SK-N-SH (cell line): Measurements from ENCODE around the gene DPF3. TPM values are rescaled to one million over a fixed set of nuclear protein-coding genes. Genes with fewer than 3 reads are reported as not detected.

Experiments used
- CTCF ChIA-PET: fragments of 300-600, 350-600 bp; formaldehyde crosslinking; extraction: SDS; loops from one replicate; lab custom pipeline; 2021; lab: Yijun Ruan, JAX
- POLR2A ChIA-PET: fragments of 350-600 bp; sonication (Branson Sonifier 250); formaldehyde crosslinking; extraction: SDS; loops from one replicate; lab custom pipeline; 2020; ENCODE audit warnings: antibody characterized with exemption, inconsistent platforms; lab: Yijun Ruan, JAX
- DNase-seq: peaks from one replicate; pipeline ENCODE4 v3.0.0; 2012
- H2AFZ ChIP-seq: fragments of 200-600 bp; sonication (generic); 2 replicates; pipeline ENCODE4 v1.8.1; 2016; ENCODE audit warnings: antibody characterized with exemption, mild to moderate bottlenecking, low read depth
- H3F3A ChIP-seq: fragments of 200-600 bp; sonication (generic); replicated peaks from 2 replicates; pipeline ENCODE3; 2016; ENCODE audit warnings: antibody characterized with exemption, mild to moderate bottlenecking; ENCODE audit not compliant: insufficient read depth
- H3K27ac ChIP-seq, 2 experiments: fragments of 200-500 bp in 1 of 2; fragments of 200-600 bp in 1 of 2; sonication (Bioruptor generic) in 1 of 2; sonication (generic), shearing (Covaris generic) in 1 of 2; 2 replicates each; pipeline versions ENCODE4 v1.5.1 to v1.6.1; 2014 to 2016; ENCODE audit warnings: low read depth in 2 of 2, inconsistent platforms in 1 of 2, low read length in 1 of 2, mild to moderate bottlenecking in 1 of 2, mixed read lengths in 1 of 2
- H3K27me3 ChIP-seq: fragments of 200-600 bp; sonication (generic), shearing (Covaris generic); 2 replicates; pipeline ENCODE4 v1.6.1; 2016; ENCODE audit warnings: mixed run types; ENCODE audit not compliant: insufficient read depth
- H3K36me3 ChIP-seq, 2 experiments: fragments of 200-500 bp in 1 of 2; fragments of 200-600 bp in 1 of 2; sonication (Bioruptor generic) in 1 of 2; sonication (generic) in 1 of 2; replicated peaks in 1 of 2; 2 replicates each; pipeline versions ENCODE3 to v1.5.1; 2014 to 2016; ENCODE audit warnings: low read length in 1 of 2, mild to moderate bottlenecking in 1 of 2; ENCODE audit not compliant: insufficient read depth in 2 of 2, control insufficient read depth in 1 of 2
- H3K4me1 ChIP-seq, 2 experiments: fragments of 200-500 bp in 1 of 2; fragments of 200-600 bp in 1 of 2; sonication (Bioruptor generic) in 1 of 2; sonication (generic), shearing (Covaris generic) in 1 of 2; 2 replicates each; pipeline versions ENCODE4 v1.5.1 to v1.6.1; 2014 to 2016; ENCODE audit warnings: low read depth in 1 of 2, low read length in 1 of 2, mixed run types in 1 of 2; ENCODE audit not compliant: insufficient read depth in 2 of 2, control insufficient read depth in 1 of 2
- H3K4me2 ChIP-seq: fragments of 200-600 bp; sonication (generic), shearing (Covaris generic); 2 replicates; pipeline ENCODE4 v1.6.1; 2017; ENCODE audit warnings: mixed run types
- H3K4me3 ChIP-seq, 2 experiments: fragments of 200-500 bp in 1 of 2; fragments of 200-600 bp in 1 of 2; sonication (Bioruptor generic) in 1 of 2; sonication (generic), shearing (Covaris generic) in 1 of 2; 2 replicates each; pipeline versions ENCODE4 v1.5.1 to v1.8.1; 2014 to 2016; ENCODE audit warnings: low read depth in 2 of 2, inconsistent platforms in 1 of 2, low read length in 1 of 2, mild to moderate bottlenecking in 1 of 2, mixed read lengths in 1 of 2, moderate library complexity in 1 of 2
- H3K79me2 ChIP-seq: fragments of 200-600 bp; sonication (generic); 2 replicates; pipeline ENCODE4 v1.8.1; 2017; ENCODE audit warnings: mild to moderate bottlenecking; ENCODE audit not compliant: insufficient read depth
- H3K9ac ChIP-seq: fragments of 200-600 bp; sonication (generic); 2 replicates; pipeline ENCODE4 v1.6.1; 2017; ENCODE audit warnings: mixed run types
- H3K9me2 ChIP-seq: fragments of 200-600 bp; sonication (generic); 2 replicates; pipeline ENCODE4 v1.6.1; 2017; ENCODE audit warnings: mixed run types
- H3K9me3 ChIP-seq: fragments of 200-600 bp; sonication (generic); 2 replicates; pipeline ENCODE4 v1.6.1; 2017; ENCODE audit warnings: mixed run types, mild to moderate bottlenecking, moderate library complexity
- H4K20me1 ChIP-seq: fragments of 200-600 bp; sonication (generic); 2 replicates; pipeline ENCODE4 v1.6.1; 2017; ENCODE audit warnings: mild to moderate bottlenecking, mixed run types; ENCODE audit not compliant: insufficient read depth
- CHD2 ChIP-seq: fragments of 150-350 bp; IDR thresholded peaks from 2 replicates; pipeline ENCODE4 v1.6.1; 2018; ENCODE audit warnings: low read length; ENCODE audit not compliant: partially characterized antibody
- ELF1 ChIP-seq: IDR thresholded peaks from 2 replicates; pipeline ENCODE4 v1.4.0; 2012
- FOXJ3 ChIP-seq: sonication (generic); formaldehyde crosslinking; IDR thresholded peaks from 2 replicates; pipeline ENCODE4 v1.5.1; 2020; ENCODE audit warnings: mild to moderate bottlenecking, missing genetic modification reagents
- GABPA ChIP-seq: IDR thresholded peaks from 2 replicates; pipeline ENCODE4 v1.4.0; 2012; ENCODE audit warnings: low read depth, mild to moderate bottlenecking
- GATA2 ChIP-seq: sonication (generic); formaldehyde crosslinking; IDR thresholded peaks from 2 replicates; pipeline ENCODE4 v1.5.0; 2020; ENCODE audit warnings: mild to moderate bottlenecking, missing genetic modification reagents
- JUND ChIP-seq: IDR thresholded peaks from 2 replicates; pipeline ENCODE4 v1.4.0; 2012
- MEF2A ChIP-seq: IDR thresholded peaks from 2 replicates; pipeline ENCODE4 v1.4.0; 2012; ENCODE audit warnings: low read depth, borderline replicate concordance
- NRF1 ChIP-seq: IDR thresholded peaks from 2 replicates; pipeline ENCODE4 v1.6.1; 2012; ENCODE audit warnings: low read depth, mild to moderate bottlenecking, low read length
- RCOR1 ChIP-seq: fragments of 150-350 bp; IDR thresholded peaks from 2 replicates; pipeline ENCODE4 v1.6.1; 2017; ENCODE audit warnings: antibody characterized with exemption, low read length
- SMC3 ChIP-seq: IDR thresholded peaks from 2 replicates; pipeline ENCODE4 v1.6.1; 2012; ENCODE audit warnings: low read depth, low read length, improper control_type of control experiment
- WGBS: methylation state at CpG from one replicate; pipeline ENCODE4 v1.1.6; 2017; ENCODE audit warnings: low lambda C conversion rate; 5-methylcytosine and 5-hydroxymethylcytosine counted together
- polyA plus RNA-seq, 3 experiments: library from polyadenylated mRNA; depleted of rRNA; stranded (reverse); fragments of >200 nt; gene quantifications; 2 replicates each; pipeline ENCODE4 v1.2.3, GENCODE V29; 2012
- TF ChIP-seq, protein P1 (sequence below): IDR thresholded peaks from 2 replicates; pipeline ENCODE4; 2012
- TF ChIP-seq, protein P2 (sequence below): IDR thresholded peaks from 2 replicates; pipeline ENCODE4 v1.4.0; 2012; ENCODE audit warnings: low read depth

Gene DPF3
- polyA plus RNA-seq, 1 of the 3 experiments (the other 2 are of a cell fraction), result 2.8 TPM

DNA sequence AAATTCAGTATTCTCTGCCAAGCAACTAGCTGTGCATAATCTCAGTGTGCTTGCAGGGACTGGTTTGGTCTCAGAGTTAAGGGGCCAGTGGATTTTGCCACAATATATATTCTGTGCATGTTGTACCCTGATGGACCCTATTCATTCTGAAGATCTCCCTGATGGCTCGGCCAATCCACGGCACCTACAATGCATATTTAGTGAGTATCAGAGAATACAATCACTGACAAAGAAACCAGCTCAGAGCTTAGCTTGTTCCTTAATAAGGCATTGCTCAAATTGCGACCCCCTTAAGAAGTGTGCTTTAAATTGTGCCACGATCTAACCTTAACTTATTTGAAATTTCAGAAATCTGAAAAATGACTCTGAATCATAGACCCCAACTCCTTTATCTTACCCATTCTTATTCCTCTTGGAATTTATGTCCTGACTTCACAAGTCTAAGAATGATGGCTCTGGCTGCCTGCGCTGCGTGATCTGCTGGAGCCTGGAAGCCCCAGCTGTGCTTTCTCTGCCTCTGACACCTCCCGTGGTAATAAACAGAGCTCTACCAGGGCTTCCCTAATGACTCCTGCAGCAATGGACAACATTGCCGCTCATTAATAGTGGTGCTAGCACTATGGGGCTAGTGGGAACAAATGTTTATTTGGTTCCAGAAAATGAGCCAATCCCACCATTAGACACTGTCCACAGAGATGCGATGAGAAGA, 23.3 kb upstream of the DPF3 start:
- Histone ChIP-seq H3K27ac (no peak overlapping the region), H3K9ac (no peak overlapping the region), H3F3A (no peaks in the 10 kb centered on the region), H2AFZ (no peak overlapping the region), H3K36me3 (no peaks in the 10 kb centered on the region), H3K27me3 (no peaks in the 10 kb centered on the region), H3K79me2 (no peaks in the 10 kb centered on the region), H3K4me2 (no peak overlapping the region), H3K4me1 (no peaks in the 10 kb centered on the region), H3K9me2 (no peaks in the 10 kb centered on the region), H3K4me3 (no peak overlapping the region), H4K20me1 (no peaks in the 10 kb centered on the region), H3K9me3 (no peaks in the 10 kb centered on the region)
- DNase-seq, result no peak
- CTCF ChIA-PET, result interaction anchor here (0.6 to 1.7 kb wide), 4 partner anchors 12 to 717 kb away, joined by 3 to 11 read pairs (median 3); no protein-coding TSS in a partner anchor
- WGBS, result 59% methylated on average over 7 of the region's 9 CpGs
- no peak for TF ChIP-seq JUND
- no peak for TF ChIP-seq ELF1
- POLR2A ChIA-PET, result no interaction called here

DNA sequence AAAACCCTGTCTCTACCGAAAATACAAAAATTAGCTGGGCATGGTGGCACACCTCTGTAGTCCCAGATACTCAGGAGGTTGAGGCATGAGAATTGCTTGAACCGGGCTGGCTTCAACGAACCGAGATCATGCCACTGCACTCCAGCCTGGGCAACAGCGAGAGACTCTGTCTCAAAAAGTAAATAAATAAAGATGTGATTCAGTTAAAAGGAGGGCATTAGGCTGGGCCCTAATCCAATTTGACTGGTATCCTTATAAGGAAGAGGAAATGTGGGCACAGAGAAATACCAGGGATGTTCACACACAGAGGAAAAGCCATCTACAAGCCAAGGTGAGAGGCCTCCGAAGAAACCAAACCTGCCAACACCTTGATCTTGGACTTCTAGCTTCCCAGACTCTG, 22.3 kb upstream of the DPF3 start:
- H3K27me3 ChIP-seq, result no peaks in the 10 kb centered on the region
- H3K9me3 ChIP-seq, result no peaks in the 10 kb centered on the region
- no peak overlapping the region for H3K4me2 ChIP-seq
- no peak overlapping the region for H3K4me3 ChIP-seq
- H3F3A ChIP-seq, result no peaks in the 10 kb centered on the region
- ChIA-PET CTCF (interaction anchor here (1.5 to 3.3 kb wide), 2 partner anchors 12 to 32 kb away, joined by 3 to 14 read pairs; no protein-coding TSS in a partner anchor), POLR2A (no interaction called here)
- H3K9me2 ChIP-seq, result no peaks in the 10 kb centered on the region
- H3K36me3 ChIP-seq, result no peaks in the 10 kb centered on the region
- no peak for DNase-seq
- H3K79me2 ChIP-seq, result no peaks in the 10 kb centered on the region
- no peak overlapping the region for H3K9ac ChIP-seq
- no peak overlapping the region for H3K27ac ChIP-seq
- TF ChIP-seq JUND (no peak), RCOR1 (no peak), FOXJ3 (no peak), GATA2 (CRISPR knock-in tag) (no peak), GABPA (no peak), NRF1 (no peak), CHD2 (no peak), MEF2A (no peak), SMC3 (no peak)
- TF ChIP-seq, protein P1, sequence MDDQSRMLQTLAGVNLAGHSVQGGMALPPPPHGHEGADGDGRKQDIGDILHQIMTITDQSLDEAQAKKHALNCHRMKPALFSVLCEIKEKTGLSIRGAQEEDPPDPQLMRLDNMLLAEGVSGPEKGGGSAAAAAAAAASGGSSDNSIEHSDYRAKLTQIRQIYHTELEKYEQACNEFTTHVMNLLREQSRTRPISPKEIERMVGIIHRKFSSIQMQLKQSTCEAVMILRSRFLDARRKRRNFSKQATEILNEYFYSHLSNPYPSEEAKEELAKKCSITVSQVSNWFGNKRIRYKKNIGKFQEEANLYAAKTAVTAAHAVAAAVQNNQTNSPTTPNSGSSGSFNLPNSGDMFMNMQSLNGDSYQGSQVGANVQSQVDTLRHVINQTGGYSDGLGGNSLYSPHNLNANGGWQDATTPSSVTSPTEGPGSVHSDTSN, result no peak
- TF ChIP-seq, protein P2, sequence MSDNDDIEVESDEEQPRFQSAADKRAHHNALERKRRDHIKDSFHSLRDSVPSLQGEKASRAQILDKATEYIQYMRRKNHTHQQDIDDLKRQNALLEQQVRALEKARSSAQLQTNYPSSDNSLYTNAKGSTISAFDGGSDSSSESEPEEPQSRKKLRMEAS, result no peak
- 44% methylated on average over 6 of the region's 6 CpGs for WGBS
- H4K20me1 ChIP-seq, result no peaks in the 10 kb centered on the region
- no peak overlapping the region for H2AFZ ChIP-seq
- no peaks in the 10 kb centered on the region for H3K4me1 ChIP-seq
